Cardiac fibroblast (primary cell): ENCODE data around the gene CENPL.
A peak's percentile ranks its signal among the peaks of the same experiment; 100 is the strongest.

ENCODE experiments used
- DNase-seq, 2 donors: peaks; one replicate each; pipeline versions ENCODE4 v3.0.0 to v3.0.0-alpha.2; 2010; ENCODE audit warnings: low read depth in 2 of 2
- H3K4me3 ChIP-seq, 2 donors: replicated peaks in 1 of 2; 1 replicate in 1 of 2; 2 replicates in 1 of 2; pipeline ENCODE4 v1.5.1; 2011; ENCODE audit warnings: low read depth in 2 of 2, low read length in 2 of 2, mild to moderate bottlenecking in 2 of 2, moderate library complexity in 1 of 2
- TF ChIP-seq, protein P1 (sequence below): IDR thresholded peaks from one replicate; pipeline ENCODE4 v1.5.1; 2011; ENCODE audit warnings: low read depth, mild to moderate bottlenecking, low read length, inconsistent platforms

CENPL gene, protein sequence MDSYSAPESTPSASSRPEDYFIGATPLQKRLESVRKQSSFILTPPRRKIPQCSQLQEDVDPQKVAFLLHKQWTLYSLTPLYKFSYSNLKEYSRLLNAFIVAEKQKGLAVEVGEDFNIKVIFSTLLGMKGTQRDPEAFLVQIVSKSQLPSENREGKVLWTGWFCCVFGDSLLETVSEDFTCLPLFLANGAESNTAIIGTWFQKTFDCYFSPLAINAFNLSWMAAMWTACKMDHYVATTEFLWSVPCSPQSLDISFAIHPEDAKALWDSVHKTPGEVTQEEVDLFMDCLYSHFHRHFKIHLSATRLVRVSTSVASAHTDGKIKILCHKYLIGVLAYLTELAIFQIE

DNA sequence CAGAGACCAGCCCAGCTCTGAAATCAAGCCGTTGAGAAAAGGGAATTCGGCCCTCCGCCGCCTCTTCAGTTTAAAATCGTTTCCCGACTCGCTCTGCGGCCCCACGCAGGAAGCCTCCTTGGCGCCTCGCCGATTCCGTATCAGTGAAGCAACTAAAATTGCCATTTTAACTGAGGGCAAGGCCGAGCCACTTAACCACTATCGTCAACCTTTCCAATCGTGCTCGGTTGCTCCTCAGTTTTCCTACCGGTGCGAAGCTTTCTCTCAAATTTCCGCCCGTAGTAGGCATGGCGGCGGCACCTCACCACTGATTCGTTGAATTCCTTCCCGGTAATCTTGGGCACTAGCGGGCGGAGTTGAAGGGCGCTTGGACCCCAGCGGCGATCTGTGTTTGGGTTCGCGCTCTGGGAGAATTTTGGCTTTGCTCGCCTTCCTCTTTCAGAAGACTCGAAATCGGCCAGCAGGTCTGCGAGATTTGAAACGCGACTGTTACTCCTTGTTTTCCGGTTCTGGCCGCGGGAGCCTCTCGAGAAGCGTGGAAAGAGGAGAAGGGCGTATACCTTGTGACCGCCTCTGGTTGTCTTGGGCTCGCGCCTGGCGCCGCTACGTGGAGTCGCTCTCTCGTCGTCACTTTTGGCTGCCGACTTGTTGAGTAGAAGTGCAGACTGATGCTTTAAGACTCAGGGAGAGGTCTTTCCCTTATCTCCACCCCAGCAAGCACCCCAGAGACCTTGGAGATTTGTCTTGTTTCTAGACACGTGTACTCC is at the start of gene CENPL, which contains the start of gene DARS2:
Gene CENPL, minus strand, starts transcription at position 569 of the 767 bp plus-strand sequence. CDS start 13,584 bp downstream, outside the sequence.
Gene DARS2, plus strand, starts transcription at position 359 of the 767 bp plus-strand sequence. CDS start 557 bp downstream, outside the sequence.
- H3K4me3 ChIP-seq, result peak within 1 kb of the TSS; percentile 94 to 95
- DNase-seq, result peak; percentile 99
- TF ChIP-seq, protein P1, sequence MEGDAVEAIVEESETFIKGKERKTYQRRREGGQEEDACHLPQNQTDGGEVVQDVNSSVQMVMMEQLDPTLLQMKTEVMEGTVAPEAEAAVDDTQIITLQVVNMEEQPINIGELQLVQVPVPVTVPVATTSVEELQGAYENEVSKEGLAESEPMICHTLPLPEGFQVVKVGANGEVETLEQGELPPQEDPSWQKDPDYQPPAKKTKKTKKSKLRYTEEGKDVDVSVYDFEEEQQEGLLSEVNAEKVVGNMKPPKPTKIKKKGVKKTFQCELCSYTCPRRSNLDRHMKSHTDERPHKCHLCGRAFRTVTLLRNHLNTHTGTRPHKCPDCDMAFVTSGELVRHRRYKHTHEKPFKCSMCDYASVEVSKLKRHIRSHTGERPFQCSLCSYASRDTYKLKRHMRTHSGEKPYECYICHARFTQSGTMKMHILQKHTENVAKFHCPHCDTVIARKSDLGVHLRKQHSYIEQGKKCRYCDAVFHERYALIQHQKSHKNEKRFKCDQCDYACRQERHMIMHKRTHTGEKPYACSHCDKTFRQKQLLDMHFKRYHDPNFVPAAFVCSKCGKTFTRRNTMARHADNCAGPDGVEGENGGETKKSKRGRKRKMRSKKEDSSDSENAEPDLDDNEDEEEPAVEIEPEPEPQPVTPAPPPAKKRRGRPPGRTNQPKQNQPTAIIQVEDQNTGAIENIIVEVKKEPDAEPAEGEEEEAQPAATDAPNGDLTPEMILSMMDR, result no peak

DNA sequence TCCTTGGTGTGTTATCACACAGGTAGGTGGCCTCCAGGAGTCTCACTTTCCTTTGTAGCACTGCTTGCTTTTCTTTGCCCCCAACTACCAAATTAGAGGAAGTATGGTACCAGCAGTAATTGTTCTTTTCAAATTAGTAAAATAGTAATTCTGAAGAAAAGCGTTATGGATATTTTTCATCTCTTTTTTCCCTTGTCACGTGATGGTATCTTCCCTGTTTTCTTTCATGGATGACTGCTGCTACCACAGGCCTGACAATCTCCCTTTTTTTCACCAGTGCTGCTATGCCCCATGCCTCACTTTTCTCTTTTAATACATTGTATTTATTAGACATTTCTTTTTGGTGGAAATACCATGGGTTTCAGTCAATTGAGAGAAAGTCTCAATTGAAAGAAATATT is 46.8 kb upstream of the CENPL start:
- H3K4me3 ChIP-seq, result no peak overlapping the region
- no peak for DNase-seq
- TF ChIP-seq, protein P1, result no peak

DNA sequence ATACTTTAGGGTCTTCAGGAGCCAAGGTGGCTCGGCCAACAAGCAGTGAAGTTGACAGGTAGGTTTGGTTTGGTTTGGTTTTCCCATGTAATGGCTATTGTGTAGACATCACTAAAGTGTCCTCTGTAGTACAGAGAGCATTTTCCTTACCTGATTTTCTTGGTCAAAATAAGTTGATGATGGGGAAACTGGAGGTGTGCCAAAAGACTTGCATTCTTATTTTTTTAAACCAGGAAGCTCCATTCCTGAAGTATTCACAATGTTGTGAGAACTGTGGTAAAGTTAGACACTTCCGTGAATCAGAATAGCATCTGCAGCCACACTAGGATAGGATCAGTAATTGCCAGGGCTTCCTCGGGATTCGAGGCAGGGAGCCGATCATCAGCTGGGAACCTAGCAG is 46.4 kb upstream of the CENPL start:
- TF ChIP-seq, protein P1, result no peak
- no peak overlapping the region for H3K4me3 ChIP-seq
- no peak for DNase-seq

DNA sequence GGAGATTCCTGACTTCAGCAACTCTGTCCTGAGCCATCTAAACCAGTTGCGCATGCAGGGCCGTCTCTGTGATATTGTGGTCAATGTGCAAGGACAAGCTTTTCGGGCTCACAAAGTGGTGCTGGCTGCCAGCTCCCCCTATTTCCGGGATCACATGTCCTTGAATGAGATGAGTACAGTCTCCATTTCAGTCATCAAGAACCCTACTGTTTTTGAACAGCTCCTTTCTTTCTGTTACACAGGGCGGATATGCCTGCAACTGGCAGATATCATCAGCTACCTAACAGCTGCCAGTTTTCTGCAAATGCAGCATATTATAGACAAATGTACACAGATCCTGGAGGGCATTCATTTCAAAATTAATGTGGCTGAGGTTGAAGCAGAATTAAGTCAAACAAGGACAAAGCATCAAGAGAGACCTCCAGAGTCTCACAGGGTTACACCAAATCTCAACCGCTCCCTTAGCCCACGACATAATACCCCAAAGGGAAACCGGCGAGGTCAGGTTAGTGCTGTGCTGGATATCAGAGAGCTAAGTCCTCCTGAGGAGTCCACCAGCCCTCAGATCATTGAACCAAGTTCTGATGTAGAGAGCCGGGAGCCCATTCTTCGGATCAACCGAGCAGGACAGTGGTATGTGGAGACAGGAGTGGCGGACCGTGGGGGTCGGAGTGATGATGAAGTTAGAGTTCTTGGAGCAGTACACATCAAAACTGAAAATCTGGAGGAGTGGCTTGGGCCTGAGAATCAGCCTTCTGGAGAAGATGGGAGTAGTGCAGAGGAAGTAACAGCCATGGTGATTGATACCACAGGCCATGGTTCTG is 45.8 kb upstream of the CENPL start:
- TF ChIP-seq, protein P1, result no peak
- no peak overlapping the region for H3K4me3 ChIP-seq
- DNase-seq, result no peak

DNA sequence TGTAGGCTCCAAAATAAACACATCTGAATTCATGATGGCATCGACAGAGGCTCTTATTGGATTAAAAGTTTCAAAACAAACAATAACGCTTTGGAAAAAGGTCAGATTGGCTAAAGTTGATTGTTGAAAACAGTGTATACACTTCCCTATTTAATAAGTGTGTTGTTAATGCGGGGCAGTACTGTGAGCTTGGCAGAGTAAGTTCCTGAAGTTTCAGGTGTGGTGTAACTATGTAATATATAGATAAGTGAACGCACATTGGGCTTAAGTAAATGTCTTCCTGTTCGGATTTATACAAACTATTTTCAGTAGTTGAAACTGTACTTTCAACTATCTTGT is 44.3 kb upstream of the CENPL start:
- no peak for DNase-seq
- TF ChIP-seq, protein P1, result no peak
- H3K4me3 ChIP-seq, result peak overlapping the region; percentile 91 to 94

DNA sequence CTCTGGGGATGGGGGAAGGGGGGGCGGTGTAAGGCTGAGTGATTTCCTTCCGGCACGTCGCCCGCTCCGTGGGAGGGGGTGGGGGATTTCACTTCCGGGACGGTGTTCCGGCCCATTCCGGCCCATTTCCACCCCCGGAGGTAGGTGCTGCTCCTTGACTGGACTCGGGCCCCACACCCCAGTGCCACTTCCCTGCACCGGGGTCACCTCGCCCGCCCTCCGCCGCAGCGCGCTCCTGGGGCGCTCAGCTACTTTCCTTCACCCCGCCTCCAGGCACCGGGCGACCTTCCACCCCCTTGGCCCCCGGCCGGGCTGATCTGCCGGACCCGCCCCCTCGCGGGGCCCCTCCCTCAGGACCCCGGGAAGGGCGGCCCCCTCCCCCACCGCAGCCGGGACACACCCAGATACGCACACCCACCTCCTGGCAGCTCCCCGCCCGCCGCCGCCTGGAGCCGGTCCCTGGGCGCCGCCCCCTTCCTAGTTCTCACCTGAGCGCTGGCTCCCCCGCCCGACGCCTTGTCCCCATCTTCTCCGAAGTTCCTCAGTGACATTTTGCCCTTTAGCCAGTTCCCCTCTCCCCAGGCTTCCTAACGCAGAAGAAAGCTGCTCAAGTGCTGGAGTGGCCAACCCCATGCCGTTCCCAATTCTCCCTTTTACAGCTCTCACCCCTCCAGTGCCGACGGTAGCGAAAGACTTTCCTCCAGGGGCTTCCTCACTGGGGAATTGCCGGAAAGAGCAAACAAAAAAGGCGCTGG is 43.8 kb upstream of the CENPL start, which contains the start of gene ZBTB37:
Gene ZBTB37, plus strand, starts transcription at position 115 of the 755 bp plus-strand sequence. CDS start 1,846 bp downstream, outside the sequence.
- DNase-seq, result no peak
- H3K4me3 ChIP-seq, result peak within 1 kb of the TSS; percentile 91 to 94
- TF ChIP-seq, protein P1, result no peak
